T-cell (primary cell): ENCODE measurements around the gene IFI6. TPM values are rescaled to one million over a fixed set of nuclear protein-coding genes. Genes with fewer than 3 reads are reported as not detected.
A peak's percentile ranks its signal among the peaks of the same experiment; 100 is the strongest.

Experiments used
- ATAC-seq, 4 experiments: fragments of 200-7000 bp in 3 of 4; fragments of 150-1000 bp in 1 of 4; cut with Tn5 transposase; replicated peaks in 1 of 4; 1 replicate in 3 of 4; 2 replicates in 1 of 4; pipeline ENCODE4 v1.10.0; 2021; ENCODE audit warnings: moderate library complexity in 3 of 4, mild to moderate bottlenecking in 2 of 4, moderate number of reproducible peaks in 1 of 4
- CTCF ChIA-PET, 2 donors: fragments of 300-600 bp; sonication (Branson Sonifier 250); formaldehyde crosslinking; loops; one replicate each; lab custom pipeline; 2022; ENCODE audit warnings: antibody characterized with exemption in 2 of 2; lab: Charles Lee
- POLR2A ChIA-PET, 2 donors: fragments of 300-600 bp; sonication (Branson Sonifier 250); formaldehyde crosslinking; loops; one replicate each; lab custom pipeline; 2022; ENCODE audit warnings: antibody characterized with exemption in 2 of 2; lab: Charles Lee
- DNase-seq, 35 experiments: peaks; one replicate each; pipeline versions ENCODE4 v3.0.0 to v3.0.0-alpha.2; 2013 to 2023
- H3K27ac ChIP-seq: one replicate; pipeline ENCODE4 v1.5.1; 2013; ENCODE audit warnings: low read length
- H3K27me3 ChIP-seq, 2 experiments: replicated peaks in 1 of 2; 1 replicate in 1 of 2; 2 replicates in 1 of 2; pipeline versions ENCODE4 v1.6.1 to v1.7.0; 2013; ENCODE audit warnings: low read length in 1 of 2, mixed read lengths in 1 of 2; ENCODE audit not compliant: control insufficient read depth in 2 of 2, insufficient read depth in 2 of 2; ENCODE audit errors: extremely low read depth in 1 of 2
- H3K36me3 ChIP-seq, 2 donors: 1 replicate in 1 of 2; 2 replicates in 1 of 2; pipeline versions ENCODE4 v1.6.1 to v1.7.0; 2013; ENCODE audit warnings: low read length in 1 of 2; ENCODE audit not compliant: control insufficient read depth in 2 of 2, insufficient read depth in 1 of 2; ENCODE audit errors: extremely low read depth in 1 of 2
- H3K4me1 ChIP-seq, 2 experiments: 1 replicate in 1 of 2; 2 replicates in 1 of 2; pipeline versions ENCODE4 v1.6.1 to v1.7.0; 2013; ENCODE audit warnings: low read length in 2 of 2, mixed read lengths in 1 of 2; ENCODE audit not compliant: insufficient read depth in 2 of 2, control insufficient read depth in 1 of 2; ENCODE audit errors: extremely low read depth in 1 of 2
- H3K4me3 ChIP-seq, 2 donors: 1 replicate in 1 of 2; 2 replicates in 1 of 2; pipeline versions ENCODE4 v1.5.1 to v1.7.0; 2013; ENCODE audit warnings: mild to moderate bottlenecking in 2 of 2, low read length in 1 of 2, moderate library complexity in 1 of 2; ENCODE audit not compliant: control insufficient read depth in 1 of 2; ENCODE audit errors: extremely low read depth in 1 of 2
- H3K9me3 ChIP-seq: 2 replicates; pipeline ENCODE4 v1.7.0; 2013
- H3K27ac Mint-ChIP-seq, 2 donors: one replicate each; pipeline ENCODE4 v1.8.0; 2020 to 2021; ENCODE audit warnings: mild to moderate bottlenecking in 2 of 2, mixed read lengths in 2 of 2
- H3K27me3 Mint-ChIP-seq, 2 donors: one replicate each; pipeline ENCODE4 v1.8.0; 2021 to 2022; ENCODE audit warnings: mixed read lengths in 2 of 2
- H3K36me3 Mint-ChIP-seq: one replicate; pipeline ENCODE4 v1.8.0; 2021; ENCODE audit warnings: mixed read lengths
- H3K4me1 Mint-ChIP-seq, 3 donors: one replicate each; pipeline ENCODE4 v1.8.0; 2020 to 2022; ENCODE audit warnings: mixed read lengths in 3 of 3, mild to moderate bottlenecking in 1 of 3
- H3K4me3 Mint-ChIP-seq, 3 donors: one replicate each; pipeline ENCODE4 v1.8.0; 2020 to 2022; ENCODE audit warnings: mild to moderate bottlenecking in 3 of 3, mixed read lengths in 3 of 3, moderate library complexity in 3 of 3
- H3K9me3 Mint-ChIP-seq, 3 donors: one replicate each; pipeline ENCODE4 v1.8.0; 2020 to 2022; ENCODE audit warnings: mixed read lengths in 3 of 3
- WGBS: methylation state at CpG from one replicate; pipeline ENCODE4 v1.1.5; 2013; ENCODE audit warnings: missing lambda C conversion rate; ENCODE audit not compliant: insufficient coverage; 5-methylcytosine and 5-hydroxymethylcytosine counted together
- total RNA-seq, 35 experiments: library from RNA in 6 of 35; stranded (reverse) in 6 of 35; fragments of 120-200 nt in 1 of 35; gene quantifications; one replicate each; pipeline versions ENCODE4 v1.2.1 to v1.2.4 and lab custom pipeline; 2013 to 2026

IFI6 gene
- total RNA-seq, 5 donors from 2014 or later (not counting 1 experiment from before 2014, with no cell fraction given), result 28.2 to 52.1 (median 40.7) TPM

- Histone ChIP-seq H3K27me3 (no peaks in the 10 kb centered on the region), H3K36me3 (no peaks in the 10 kb centered on the region), H3K4me1 (peaks cover 22 to 54% of the 10 kb centered on the region in 2 experiments), H3K27ac (peak overlapping the region; percentile 85), H3K4me3 (peak overlapping the region; percentile 42 to 50), H3K9me3 (no peaks in the 10 kb centered on the region)
- 47% methylated on average over 7 of the region's 7 CpGs for WGBS
- Mint-ChIP-seq H3K4me1 (peaks cover 45 to 53% (median 50%) of the 10 kb centered on the region in 3 donors), H3K27me3 (no peaks in the 10 kb centered on the region), H3K9me3 (no peaks in the 10 kb centered on the region), H3K27ac (peak overlapping the region; percentile 94 to 96), H3K36me3 (no peaks in the 10 kb centered on the region), H3K4me3 (peak overlapping the region; percentile 84 to 85 (median 84))
- no peak for ATAC-seq
- CTCF ChIA-PET, result no interaction called here
- POLR2A ChIA-PET, result no interaction called here
- DNase-seq, result peak in 11 of 35 experiments; percentile 10 to 43 (median 26)
These were observed 13.0 kb downstream of the IFI6 start for GRCh38 chr1:27658951-27659496.

DNA sequence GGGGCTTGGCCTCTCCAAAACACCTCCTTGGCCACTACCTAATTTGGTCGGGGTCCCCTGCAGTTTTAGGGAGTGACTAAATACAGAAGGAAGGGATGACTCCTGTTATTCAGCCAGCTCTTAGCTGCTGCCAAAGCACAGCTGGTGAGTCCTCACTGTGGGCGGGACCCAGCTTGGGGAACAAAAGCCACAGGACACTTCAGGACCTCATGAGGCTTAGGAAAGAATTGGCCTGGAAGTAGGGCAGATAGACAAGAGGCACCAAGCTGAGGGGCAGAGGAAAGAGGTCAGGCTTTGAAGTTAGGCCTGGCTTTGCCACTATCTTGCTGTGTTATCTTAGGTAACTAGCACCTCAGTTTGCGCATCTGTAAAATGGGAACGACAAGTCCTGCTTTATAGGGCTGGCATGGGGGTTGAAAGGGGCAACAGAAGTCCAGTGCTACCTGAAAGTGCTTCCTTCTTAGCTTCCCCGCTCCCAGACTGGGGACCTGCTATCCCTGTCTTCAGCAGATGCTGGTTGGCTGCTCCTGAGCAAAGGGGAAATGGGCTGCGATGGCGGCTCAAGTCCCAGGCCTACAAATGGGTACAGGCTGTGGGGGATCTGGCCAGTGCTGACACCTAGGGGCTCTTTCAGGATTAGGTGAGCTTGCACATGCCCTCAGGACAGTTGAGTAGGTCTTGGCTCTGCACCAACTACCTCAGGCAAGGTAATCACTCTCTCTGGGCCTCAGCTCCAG, 15.7 kb downstream of the IFI6 start:
- Mint-ChIP-seq H3K36me3 (no peaks in the 10 kb centered on the region), H3K4me3 (no peak overlapping the region), H3K9me3 (no peaks in the 10 kb centered on the region), H3K27me3 (no peaks in the 10 kb centered on the region), H3K27ac (no peak overlapping the region), H3K4me1 (peaks cover 26 to 32% (median 29%) of the 10 kb centered on the region in 3 donors)
- DNase-seq (no peak), ATAC-seq (no peak)
- Histone ChIP-seq H3K27ac (no peak overlapping the region), H3K4me1 (peaks cover 15 to 28% of the 10 kb centered on the region in 2 experiments), H3K4me3 (no peak overlapping the region), H3K27me3 (no peaks in the 10 kb centered on the region), H3K9me3 (no peaks in the 10 kb centered on the region), H3K36me3 (no peaks in the 10 kb centered on the region)
- WGBS, result 92% methylated on average over 6 of the region's 7 CpGs
- POLR2A ChIA-PET, result no interaction called here
- CTCF ChIA-PET, result interaction anchor here in 1 of 2 donors (0.5 to 1.9 kb wide), 3 partner anchors 11 to 66 kb away, joined by 3 to 6 read pairs (median 6); no protein-coding TSS in a partner anchor

GRCh38 chr1:27655151-27655937, 16.6 kb downstream of the IFI6 start:
- Histone ChIP-seq H3K4me1 (peaks cover 6 to 18% of the 10 kb centered on the region in 2 experiments), H3K27ac (no peak overlapping the region)
- CTCF ChIA-PET, result interaction anchor here in 1 of 2 donors (0.6 to 1.9 kb wide), 2 partner anchors 12 to 14 kb away, joined by 6 read pairs; no protein-coding TSS in a partner anchor

DNA sequence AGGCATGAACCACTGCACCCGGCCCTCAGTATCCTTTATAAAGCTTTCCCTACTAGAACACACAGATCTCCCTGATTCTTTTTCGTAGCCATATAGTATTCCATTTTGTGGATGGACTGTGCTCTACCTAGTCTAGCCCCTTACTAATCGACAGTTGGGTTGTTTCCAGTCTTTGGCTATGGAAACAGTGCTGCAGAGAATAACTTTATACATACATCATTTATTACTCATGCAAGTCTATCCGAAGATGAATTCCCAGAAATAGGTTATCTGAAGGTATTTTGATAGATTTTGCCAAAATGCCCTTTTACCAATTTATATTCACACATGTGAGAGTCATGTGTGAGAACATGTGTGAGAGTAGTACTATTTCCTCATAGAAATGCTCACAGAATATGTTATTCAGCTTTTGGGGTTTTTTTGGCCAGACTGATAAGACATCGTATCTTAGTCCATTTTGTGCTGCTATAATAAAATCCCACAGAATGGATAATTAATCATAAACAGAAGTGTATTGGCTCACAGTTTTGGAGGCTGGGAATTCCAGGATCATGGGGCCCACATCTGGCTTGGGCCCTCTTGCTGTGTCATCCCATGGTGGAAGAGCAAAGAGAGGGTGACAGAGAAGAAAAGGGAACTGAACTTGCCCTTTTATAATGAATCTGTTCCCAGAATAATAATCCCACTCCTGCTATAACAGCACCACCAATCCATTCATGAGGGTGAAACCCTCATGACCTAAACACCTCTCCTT, 19.7 kb downstream of the IFI6 start:
- Histone ChIP-seq H3K27ac (no peak overlapping the region), H3K4me3 (no peak overlapping the region), H3K4me1 (no peaks in the 10 kb centered on the region), H3K36me3 (no peaks in the 10 kb centered on the region), H3K27me3 (no peaks in the 10 kb centered on the region), H3K9me3 (no peaks in the 10 kb centered on the region)
- 100% methylated on average over 1 of the region's 5 CpGs for WGBS
- no peak for ATAC-seq
- CTCF ChIA-PET, result interaction anchor here in 1 of 2 donors (0.6 to 1.5 kb wide), 3 partner anchors 10 to 204 kb away, joined by 3 to 5 read pairs (median 5); no protein-coding TSS in a partner anchor
- Mint-ChIP-seq H3K36me3 (no peaks in the 10 kb centered on the region), H3K9me3 (no peaks in the 10 kb centered on the region), H3K27me3 (no peaks in the 10 kb centered on the region), H3K4me1 (peaks cover 12 to 17% (median 16%) of the 10 kb centered on the region in 3 donors), H3K27ac (peak overlapping the region in 1 of 2 donors; percentile 39), H3K4me3 (no peak overlapping the region)
- DNase-seq, result no peak
- POLR2A ChIA-PET, result no interaction called here

More at GRCh38 chr1:27655151-27655937, 16.6 kb downstream of the IFI6 start:
- Mint-ChIP-seq H3K9me3 (no peaks in the 10 kb centered on the region), H3K4me1 (peaks cover 23 to 29% (median 28%) of the 10 kb centered on the region in 3 donors), H3K27me3 (no peaks in the 10 kb centered on the region), H3K4me3 (no peak overlapping the region), H3K27ac (peak overlapping the region; percentile 12 to 28), H3K36me3 (no peaks in the 10 kb centered on the region)
- H3K36me3 ChIP-seq, result no peaks in the 10 kb centered on the region
- no peaks in the 10 kb centered on the region for H3K27me3 ChIP-seq
- DNase-seq, result no peak
- POLR2A ChIA-PET, result no interaction called here
- no peaks in the 10 kb centered on the region for H3K9me3 ChIP-seq
- ATAC-seq, result no peak
- WGBS, result 91% methylated on average over 4 of the region's 11 CpGs
- H3K4me3 ChIP-seq, result no peak overlapping the region

- peaks cover 12 to 29% (median 16%) of the 10 kb centered on the region in 3 donors for H3K4me1 Mint-ChIP-seq
- Histone ChIP-seq H3K27ac (no peak overlapping the region), H3K9me3 (no peaks in the 10 kb centered on the region), H3K27me3 (no peaks in the 10 kb centered on the region), H3K36me3 (no peaks in the 10 kb centered on the region), H3K4me3 (no peak overlapping the region), H3K4me1 (no peaks in the 10 kb centered on the region)
- peak overlapping the region; percentile 8 to 17 for H3K27ac Mint-ChIP-seq
- no peaks in the 10 kb centered on the region for H3K36me3 Mint-ChIP-seq
- peak in 1 of 4 experiments; percentile 39 for ATAC-seq
- H3K4me3 Mint-ChIP-seq, result no peak overlapping the region
- ChIA-PET CTCF (interaction anchor here in 1 of 2 donors (0.6 to 1.3 kb wide), 3 partner anchors 12 to 608 kb away, joined by 3 to 6 read pairs (median 3); no protein-coding TSS in a partner anchor), POLR2A (no interaction called here)
- H3K9me3 Mint-ChIP-seq, result no peaks in the 10 kb centered on the region
- no peaks in the 10 kb centered on the region for H3K27me3 Mint-ChIP-seq
- no peak for DNase-seq
- whole genome bisulfite sequencing, result 66% methylated on average over 7 of the region's 7 CpGs
These were observed 21.3 kb downstream of the IFI6 start for GRCh38 chr1:27650539-27651175.
